ENCODE measurements around the gene DAGLB.
"Not testable (repeated sequence)": the region's sequence is repeated elsewhere in the genome, so short reads cannot be mapped to it uniquely, and the experiment has no call there.

The DAGLB gene

DNA sequence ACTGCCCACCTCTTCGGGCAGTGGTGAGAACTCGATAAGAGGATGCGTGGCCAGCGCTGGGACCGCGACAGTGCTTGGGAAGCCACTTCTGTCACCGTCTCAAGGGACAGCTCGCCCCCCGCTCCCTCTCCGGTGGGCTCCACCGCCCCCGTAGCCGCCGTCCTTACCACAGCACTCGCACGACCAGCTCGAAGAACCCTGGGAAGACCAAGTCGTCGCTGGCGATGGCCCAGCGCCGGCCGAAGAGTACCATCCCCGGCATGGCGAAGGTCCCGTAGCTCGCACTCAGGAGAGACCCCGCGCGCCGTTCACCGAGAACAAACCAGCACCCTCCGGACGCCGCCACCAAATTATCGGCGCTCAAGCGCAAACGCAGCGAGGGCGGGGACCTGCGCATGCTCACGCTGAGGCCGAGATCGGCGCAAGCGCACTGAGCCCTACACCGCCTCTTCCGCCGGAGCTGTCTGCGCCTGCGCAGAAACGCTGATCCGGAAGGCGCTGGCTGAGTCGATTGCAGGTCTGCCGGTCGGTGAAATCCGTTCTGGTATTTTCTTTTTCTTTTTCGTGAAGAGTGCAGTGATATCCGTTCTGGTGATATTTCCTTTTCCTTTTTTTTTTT lies at the start of gene DAGLB:
DAGLB (minus strand) TSS at position 374 of the 619 bp plus-strand sequence; CDS start at position 262, 112 bp downstream.
- DNase-seq: peak; percentile 93

GRCh38 chr7:6497637-6497905 lies 49.8 kb upstream of the DAGLB start:
- no peak for DNase-seq

- DNase-seq: no peak
Measured at GRCh38 chr7:6496842-6497636, 49.3 kb upstream of the DAGLB start.

- DNase-seq: no peak
Measured at GRCh38 chr7:6495597-6496262, 48.0 kb upstream of the DAGLB start.

GRCh38 chr7:6494365-6494764 lies 46.6 kb upstream of the DAGLB start:
- no peak for DNase-seq

DNA sequence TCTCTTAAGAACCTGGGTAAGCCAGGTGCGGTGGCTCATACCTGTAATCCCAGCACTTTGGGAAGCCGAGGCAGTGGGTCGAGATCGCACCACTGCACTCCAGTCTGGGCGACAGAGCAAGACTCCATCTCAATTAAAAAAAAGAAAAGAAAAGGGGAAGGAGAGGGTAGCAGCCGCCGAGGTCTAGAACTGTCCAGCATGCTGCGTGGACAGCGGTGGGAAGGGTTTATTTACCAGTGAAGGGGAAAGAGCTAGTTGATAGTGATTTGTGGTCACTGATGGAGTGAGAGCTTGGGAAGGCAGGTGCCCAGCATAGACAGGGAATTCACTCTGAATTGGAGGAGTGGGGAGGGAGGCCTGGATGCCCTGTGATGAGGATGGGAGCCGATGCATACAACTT lies 43.4 kb upstream of the DAGLB start:
- no peak for DNase-seq

DNA sequence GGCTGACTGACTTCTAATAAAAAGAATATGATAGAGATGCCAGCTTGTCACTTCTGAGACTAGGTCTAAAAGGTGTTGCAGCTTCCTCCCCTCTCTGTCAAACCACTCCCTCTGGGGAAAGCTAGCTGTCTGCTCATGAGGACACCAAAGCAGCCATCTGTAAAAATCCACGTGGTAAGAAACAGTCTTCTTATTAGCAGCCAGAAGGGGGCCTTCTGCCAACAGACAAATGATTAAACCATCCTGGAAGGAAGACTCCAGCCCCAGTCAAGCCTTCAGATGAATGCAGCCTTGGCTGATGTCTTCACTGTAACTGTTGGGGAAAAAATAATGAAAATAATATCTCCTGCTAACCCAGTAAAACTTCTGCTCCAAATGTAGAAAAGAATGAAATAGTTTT lies 41.9 kb upstream of the DAGLB start:
- DNase-seq: no peak

GRCh38 chr7:6487184-6487545 lies 39.4 kb upstream of the DAGLB start:
- no peak for DNase-seq

DNA sequence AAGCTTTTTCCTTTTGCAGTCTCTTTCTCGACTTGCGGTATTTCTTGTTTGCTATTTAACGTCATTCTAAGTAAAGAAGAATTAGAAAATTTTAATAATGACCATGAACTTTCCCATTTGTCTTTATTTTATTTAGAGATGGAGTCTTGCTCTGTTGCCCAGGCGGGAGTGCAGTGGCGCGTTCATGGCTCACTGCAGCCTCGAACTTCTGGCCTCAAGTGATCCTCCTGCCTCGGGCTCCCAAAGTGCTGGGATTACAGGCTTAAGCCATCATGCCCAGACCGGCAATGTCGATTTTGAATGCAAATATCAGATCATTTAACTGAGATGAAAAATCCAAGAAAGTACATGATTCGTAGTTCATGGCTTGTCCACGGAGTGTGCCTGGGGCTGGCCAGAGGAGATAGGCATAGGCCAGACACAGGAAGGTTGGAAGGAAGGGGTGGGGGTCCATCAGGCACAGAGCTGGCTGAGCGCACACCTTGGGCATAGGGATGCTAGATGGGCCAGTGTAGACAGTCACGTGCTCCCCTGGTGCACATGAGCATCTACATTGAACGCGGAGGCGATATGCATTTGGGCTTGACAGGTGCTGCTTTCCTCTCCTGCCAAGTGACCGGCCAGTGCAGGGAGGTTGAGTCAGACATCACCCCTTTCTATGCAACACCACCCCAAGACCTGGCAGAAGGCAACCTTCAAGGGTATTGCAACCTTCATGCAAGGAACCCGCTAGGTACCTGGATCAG lies 38.9 kb upstream of the DAGLB start:
- DNase-seq: no peak

DNA sequence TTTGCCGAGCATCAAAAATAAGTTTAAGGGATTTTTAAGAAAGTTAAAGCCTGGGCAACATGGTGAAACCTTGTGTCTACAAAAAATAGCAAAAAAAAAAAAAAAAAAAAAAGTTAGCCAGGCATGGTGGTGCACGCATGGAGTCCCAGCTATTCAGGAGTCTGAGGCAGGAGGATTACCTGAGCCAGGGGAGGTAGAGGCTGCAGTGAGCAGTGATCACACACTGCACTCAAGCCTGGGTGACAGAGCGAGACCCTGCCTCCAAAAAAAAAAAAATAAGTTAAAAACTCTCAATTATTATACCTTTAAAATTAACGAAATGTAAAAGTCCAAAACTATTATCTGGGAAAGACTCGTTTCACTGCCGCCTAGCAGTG lies 35.0 kb upstream of the DAGLB start:
- no peak for DNase-seq

- no peak for DNase-seq
Measured at GRCh38 chr7:6482307-6482706, 34.6 kb upstream of the DAGLB start.

GRCh38 chr7:6481445-6481844 lies 33.7 kb upstream of the DAGLB start:
- DNase-seq: no peak

DNA sequence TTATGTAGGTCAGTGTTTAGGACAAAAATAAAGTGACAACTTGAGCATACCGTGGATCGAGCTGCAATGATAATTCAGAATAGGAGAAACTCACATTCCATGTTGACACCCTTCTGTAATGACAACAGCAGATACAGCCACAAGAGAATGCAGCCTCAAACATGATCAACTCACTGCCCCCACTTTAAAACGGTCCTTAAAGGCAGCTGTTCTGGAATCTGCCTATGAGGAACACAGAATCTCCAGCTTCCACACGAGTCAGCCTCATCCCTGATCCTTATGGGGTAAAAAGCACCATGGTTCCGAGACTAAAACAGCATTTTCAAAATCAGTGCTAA lies 32.5 kb upstream of the DAGLB start:
- DNase-seq: no peak

DNA sequence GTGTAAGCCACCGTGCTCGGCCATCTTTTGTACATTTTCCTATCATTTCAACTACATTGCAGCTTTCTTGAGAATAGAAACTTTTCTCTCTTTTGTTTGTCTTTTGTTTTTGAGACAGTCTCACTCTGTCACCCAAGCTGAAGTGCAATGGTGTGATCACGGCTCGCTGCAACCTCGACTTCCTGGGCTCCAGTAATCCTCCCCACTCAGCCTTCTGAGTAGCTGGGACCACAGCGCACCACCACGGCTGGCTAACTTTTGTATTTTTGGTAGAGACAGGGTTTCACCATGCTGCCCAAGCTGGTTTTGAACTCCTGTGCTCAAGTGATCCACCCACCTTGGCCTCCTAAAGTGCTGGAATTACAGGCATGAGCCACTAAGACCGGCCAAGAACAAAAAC lies 31.3 kb upstream of the DAGLB start:
- no peak for DNase-seq

- DNase-seq: no peak
Measured at GRCh38 chr7:6478186-6478585, 30.4 kb upstream of the DAGLB start.

DNA sequence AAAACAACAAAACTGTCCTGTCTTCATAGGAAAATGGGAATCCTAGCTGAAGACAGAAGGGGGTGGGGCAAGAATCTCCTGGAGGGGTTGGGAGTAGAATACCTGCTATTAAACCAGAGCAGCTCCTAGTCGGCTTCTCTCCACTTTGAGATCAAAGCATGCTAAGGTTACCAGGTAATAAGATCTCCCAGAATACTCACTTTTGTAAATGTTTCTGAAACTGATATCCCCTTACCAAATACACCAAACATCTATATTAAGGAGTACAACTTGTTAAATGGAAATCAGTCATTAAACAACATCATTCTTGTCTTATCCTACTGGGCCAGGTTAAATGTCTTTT lies 29.5 kb upstream of the DAGLB start:
- no peak for DNase-seq

- DNase-seq: no peak
Measured at GRCh38 chr7:6476596-6477317, 29.0 kb upstream of the DAGLB start.

DNA sequence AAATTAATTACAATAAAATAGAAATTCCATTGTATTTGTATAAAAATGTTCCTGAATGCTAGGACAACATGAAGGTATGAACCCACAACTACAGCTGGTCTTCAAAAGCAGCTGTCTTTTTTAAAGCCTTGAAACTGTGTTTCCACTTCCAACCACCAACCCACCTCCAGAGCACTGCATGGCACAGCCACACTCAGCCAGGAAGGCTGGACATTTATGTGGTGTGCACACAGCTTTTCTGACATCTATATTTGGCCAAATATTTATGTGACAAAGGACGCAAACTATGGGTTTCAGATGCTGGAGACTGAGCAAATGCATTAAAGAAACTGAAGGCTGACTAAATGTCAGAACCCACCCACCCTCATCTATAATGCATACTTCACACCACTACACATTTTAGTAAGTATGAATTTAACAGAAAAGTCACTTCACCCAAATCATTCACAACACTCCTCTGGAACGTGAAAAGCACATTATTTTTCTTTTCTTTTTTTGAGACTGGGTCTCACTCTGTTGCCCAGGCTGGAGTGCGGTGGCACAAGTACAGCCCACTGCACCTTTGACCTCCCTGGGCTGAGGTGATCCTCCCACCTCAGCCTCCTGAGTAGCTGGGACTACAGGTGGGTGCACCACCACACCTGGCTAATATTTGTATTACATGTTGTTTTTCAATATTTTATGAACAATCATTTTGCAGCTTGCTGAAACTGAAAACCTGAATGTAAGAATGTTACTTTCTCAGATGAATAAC lies 27.9 kb upstream of the DAGLB start:
- DNase-seq: no peak

DNA sequence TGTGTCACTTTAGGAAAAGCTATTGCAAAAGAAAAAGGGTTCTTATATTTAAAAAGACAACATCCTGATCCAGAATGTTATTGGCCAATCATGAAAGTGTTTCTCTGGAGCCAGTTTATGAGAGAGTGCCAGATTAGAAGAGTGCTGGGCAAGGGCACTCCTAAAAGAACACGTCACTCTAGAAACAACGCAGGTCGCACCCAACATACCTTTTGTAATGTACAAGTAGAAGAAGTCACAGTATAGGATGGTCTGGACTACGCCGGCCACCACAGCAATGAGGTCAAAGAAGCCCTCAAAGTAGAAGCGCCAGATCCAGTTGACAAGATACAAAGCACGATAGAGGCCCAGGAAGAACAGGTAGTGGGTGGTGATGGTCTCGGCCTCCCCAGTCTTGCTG lies 18.1 kb upstream of the DAGLB start:
- DNase-seq: no peak

DNA sequence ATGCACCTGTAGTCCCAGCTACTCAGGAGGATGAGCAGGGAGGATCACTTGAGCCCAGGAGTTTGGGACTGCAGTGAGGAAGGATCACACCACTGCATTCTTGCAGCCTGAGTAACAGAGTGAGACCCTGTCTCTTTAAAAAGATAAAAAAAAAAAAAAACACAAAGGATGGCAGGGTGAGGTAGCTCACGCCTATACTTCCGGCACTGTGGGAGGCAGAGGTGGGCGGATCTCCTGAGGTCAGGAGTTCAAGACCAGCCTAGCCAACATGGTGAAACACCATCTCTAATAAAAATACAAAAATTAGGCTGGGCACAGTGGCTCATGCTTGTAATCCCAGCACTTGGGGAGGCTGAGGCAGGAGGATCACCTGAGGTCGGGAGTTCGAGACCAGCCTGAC lies 15.9 kb upstream of the DAGLB start:
- not testable (repeated sequence) for DNase-seq

DNA sequence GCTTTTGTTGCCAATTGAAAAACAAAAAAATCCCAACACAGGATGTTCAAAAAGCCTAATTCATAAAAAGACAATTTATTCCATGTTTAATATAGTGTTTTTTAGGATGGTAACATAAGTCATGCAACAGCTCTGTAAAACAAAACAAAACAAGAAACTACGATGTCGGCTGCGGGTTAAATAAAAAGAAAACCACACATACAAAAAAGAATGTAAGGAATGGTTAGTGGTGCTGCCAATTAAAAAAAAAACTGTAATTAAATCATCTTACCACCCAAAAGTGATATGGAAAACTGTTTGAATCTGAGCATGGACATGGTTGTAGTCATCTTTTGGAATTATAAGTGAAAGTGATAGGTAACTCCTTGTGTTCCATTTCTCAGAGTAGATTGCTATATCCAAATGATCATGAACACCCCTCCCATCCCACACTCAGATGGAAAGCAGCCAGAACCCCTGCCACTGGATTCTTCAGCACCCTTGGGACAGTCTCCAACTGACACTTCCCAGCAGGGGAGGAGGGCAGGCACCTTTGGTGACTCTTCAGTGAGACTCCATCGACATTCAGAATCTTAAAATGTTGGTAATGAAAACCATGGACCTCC lies 14.3 kb upstream of the DAGLB start:
- no peak for DNase-seq

GRCh38 chr7:6460990-6461584 lies 13.3 kb upstream of the DAGLB start:
- no peak for DNase-seq
